Measurements from ENCODE around the gene IQGAP1. TPM values are rescaled to one million over a fixed set of nuclear protein-coding genes. Genes with fewer than 3 reads are reported as not detected.
A peak's percentile ranks its signal among the peaks of the same experiment; 100 is the strongest.

Gene IQGAP1
- total and polyA plus RNA-seq, 4 experiments from 2014 or later: 86.1 to 132 (median 125) TPM

GRCh38 chr15:90367576-90367975 lies 20.5 kb upstream of the IQGAP1 start:
- Mint-ChIP-seq H3K4me3 (no peak overlapping the region), H3K27me3 (no peaks in the 10 kb centered on the region), H3K9me3 (peaks cover 0 to 2% (median 0%) of the 10 kb centered on the region in 8 donors), H3K4me1 (peaks cover 9 to 21% (median 13%) of the 10 kb centered on the region in 4 donors), H3K36me3 (no peaks in the 10 kb centered on the region), H3K27ac (peak overlapping the region in 1 of 7 donors; percentile 37)
- POLR2A ChIA-PET (ENCODE audit: partially characterized antibody): interaction anchor here (1.1 to 1.9 kb wide), 2 partner anchors 9 to 20 kb away, joined by 4 to 6 read pairs; partner anchors contain the start of gene IQGAP1
- intact Hi-C loops (cut with micrococcal nuclease): no loop called here
- no peak overlapping the region for H3K27ac ChIP-seq (ENCODE audit: low read depth, low read length)
- no peaks in the 10 kb centered on the region for H3K36me3 ChIP-seq (ENCODE audit: insufficient read depth, low read length)
- no peaks in the 10 kb centered on the region for H3K9me3 ChIP-seq (ENCODE audit: control insufficient read depth in 1 of 2, low read length in 2 of 2)
- H3K4me1 ChIP-seq (ENCODE audit: insufficient read depth, low read length): peaks cover 6% of the 10 kb centered on the region
- CTCF ChIA-PET (ENCODE audit: partially characterized antibody): interaction anchor here (1.1 to 3.1 kb wide), 3 partner anchors 21 to 114 kb away, joined by 4 to 9 read pairs (median 5); partner anchors contain the start of gene IQGAP1
- H3K4me3 ChIP-seq (ENCODE audit: low read length in 2 of 2): no peak overlapping the region
- no peak for DNase-seq
- H3K27me3 ChIP-seq (ENCODE audit: insufficient read depth, low read length): no peaks in the 10 kb centered on the region

- Histone ChIP-seq H3K4me3 (ENCODE audit: low read length in 2 of 2) (no peak overlapping the region), H3K27me3 (ENCODE audit: insufficient read depth, low read length) (no peaks in the 10 kb centered on the region), H3K36me3 (ENCODE audit: insufficient read depth, low read length) (no peaks in the 10 kb centered on the region), H3K27ac (ENCODE audit: low read depth, low read length) (no peak overlapping the region), H3K4me1 (ENCODE audit: insufficient read depth, low read length) (peaks cover 46% of the 10 kb centered on the region), H3K9me3 (ENCODE audit: control insufficient read depth in 1 of 2, low read length in 2 of 2) (peaks cover 0 to 7% of the 10 kb centered on the region in 2 donors)
- peaks cover 0 to 4% of the 10 kb centered on the region in 2 donors for H3K36me3 Mint-ChIP-seq
- H3K4me3 Mint-ChIP-seq: peak overlapping the region in 1 of 8 donors; percentile 27
- peak overlapping the region in 3 of 7 donors; percentile 17 to 60 (median 21) for H3K27ac Mint-ChIP-seq
- no peaks in the 10 kb centered on the region for H3K27me3 Mint-ChIP-seq
- no peak for DNase-seq
- H3K9me3 Mint-ChIP-seq: peaks cover 0 to 15% (median 4%) of the 10 kb centered on the region in 8 donors
- intact Hi-C loops (cut with micrococcal nuclease): no loop called here
- ChIA-PET CTCF (ENCODE audit: partially characterized antibody) (interaction anchor here (0.8 to 1.7 kb wide), 7 partner anchors 8 to 57 kb away, joined by 3 to 4 read pairs (median 4); no protein-coding TSS in a partner anchor), POLR2A (ENCODE audit: partially characterized antibody) (interaction anchor here (0.9 to 7.1 kb wide), 4 partner anchors 8 to 26 kb away, joined by 3 to 70 read pairs (median 5); partner anchors contain the start of gene IQGAP1)
- peaks cover 20 to 49% (median 40%) of the 10 kb centered on the region in 4 donors for H3K4me1 Mint-ChIP-seq
These were observed 13.0 kb upstream of the IQGAP1 start for GRCh38 chr15:90375071-90375470.

- Mint-ChIP-seq H3K4me3 (peak overlapping the region; percentile 58 to 86 (median 73)), H3K9me3 (peaks cover 0 to 25% (median 7%) of the 10 kb centered on the region in 8 donors), H3K4me1 (peaks cover 21 to 53% (median 43%) of the 10 kb centered on the region in 4 donors), H3K27me3 (no peaks in the 10 kb centered on the region), H3K36me3 (peaks cover 0 to 4% of the 10 kb centered on the region in 2 donors), H3K27ac (peak overlapping the region; percentile 41 to 95 (median 65))
- Histone ChIP-seq H3K4me1 (ENCODE audit: insufficient read depth, low read length) (peaks cover 46% of the 10 kb centered on the region), H3K27me3 (ENCODE audit: insufficient read depth, low read length) (no peaks in the 10 kb centered on the region), H3K4me3 (ENCODE audit: low read length in 2 of 2) (peak overlapping the region in 1 of 2 donors; percentile 11), H3K9me3 (ENCODE audit: control insufficient read depth in 1 of 2, low read length in 2 of 2) (peaks cover 0 to 7% of the 10 kb centered on the region in 2 donors), H3K36me3 (ENCODE audit: insufficient read depth, low read length) (no peaks in the 10 kb centered on the region), H3K27ac (ENCODE audit: low read depth, low read length) (no peak overlapping the region)
- DNase-seq: peak; percentile 78 to 83 (median 80)
- intact Hi-C loops (cut with micrococcal nuclease): loop anchor here (1.0 kb wide), 1 partner anchor 12 kb away; the partner anchor contains the start of gene IQGAP1
- POLR2A ChIA-PET (ENCODE audit: partially characterized antibody): interaction anchor here (0.6 to 7.1 kb wide), 7 partner anchors 10 to 154 kb away, joined by 3 to 70 read pairs (median 6); partner anchors contain the start of genes IQGAP1 and ZNF774
- CTCF ChIA-PET (ENCODE audit: partially characterized antibody): interaction anchor here (1.5 to 3.6 kb wide), 5 partner anchors 11 to 57 kb away, joined by 5 to 12 read pairs (median 6); partner anchors contain the start of gene IQGAP1
These were observed 11.3 kb upstream of the IQGAP1 start for GRCh38 chr15:90376789-90377188.

- Histone ChIP-seq H3K4me1 (ENCODE audit: insufficient read depth, low read length) (peaks cover 46% of the 10 kb centered on the region), H3K9me3 (ENCODE audit: control insufficient read depth in 1 of 2, low read length in 2 of 2) (peaks cover 0 to 7% of the 10 kb centered on the region in 2 donors), H3K36me3 (ENCODE audit: insufficient read depth, low read length) (no peaks in the 10 kb centered on the region), H3K27me3 (ENCODE audit: insufficient read depth, low read length) (no peaks in the 10 kb centered on the region), H3K4me3 (ENCODE audit: low read length in 2 of 2) (no peak overlapping the region), H3K27ac (ENCODE audit: low read depth, low read length) (no peak overlapping the region)
- Mint-ChIP-seq H3K4me3 (no peak overlapping the region), H3K4me1 (peaks cover 25 to 53% (median 44%) of the 10 kb centered on the region in 4 donors), H3K36me3 (peaks cover 0 to 4% of the 10 kb centered on the region in 2 donors), H3K27me3 (no peaks in the 10 kb centered on the region), H3K27ac (no peak overlapping the region), H3K9me3 (peaks cover 0 to 25% (median 7%) of the 10 kb centered on the region in 8 donors)
- intact Hi-C loops (cut with micrococcal nuclease): no loop called here
- ChIA-PET CTCF (ENCODE audit: partially characterized antibody) (interaction anchor here (3.6 kb wide), 1 partner anchor 22 kb away, joined by 12 read pairs; no protein-coding TSS in a partner anchor), POLR2A (ENCODE audit: partially characterized antibody) (interaction anchor here (7.1 kb wide), 1 partner anchor 9 kb away, joined by 70 read pairs; the partner anchor contains the start of gene IQGAP1)
- DNase-seq: no peak
These were observed 8.8 kb upstream of the IQGAP1 start for GRCh38 chr15:90379263-90379662.

DNA sequence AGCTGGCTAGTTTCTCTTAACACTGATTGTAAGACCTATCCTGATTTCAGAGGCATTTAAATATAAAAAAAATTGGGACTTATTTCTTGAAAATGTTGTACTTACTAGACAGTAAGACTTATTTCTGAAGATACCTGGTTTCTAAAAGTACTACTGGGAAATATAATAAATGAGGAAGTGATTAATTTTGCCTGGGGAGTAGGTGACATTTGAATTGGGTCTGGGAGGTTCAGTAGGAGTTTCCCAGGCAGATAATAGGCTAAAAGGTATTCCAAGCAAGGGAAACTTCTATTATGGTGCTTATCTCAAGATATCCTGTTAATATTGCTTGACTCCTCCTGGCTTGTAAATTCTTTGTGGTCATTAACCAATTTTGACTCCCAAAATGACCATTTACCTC lies 6.5 kb upstream of the IQGAP1 start:
- intact Hi-C loops (cut with micrococcal nuclease): no loop called here
- CTCF ChIA-PET (ENCODE audit: partially characterized antibody): interaction anchor here (1.9 kb wide), 1 partner anchor 100 kb away, joined by 6 read pairs; no protein-coding TSS in a partner anchor

DNA sequence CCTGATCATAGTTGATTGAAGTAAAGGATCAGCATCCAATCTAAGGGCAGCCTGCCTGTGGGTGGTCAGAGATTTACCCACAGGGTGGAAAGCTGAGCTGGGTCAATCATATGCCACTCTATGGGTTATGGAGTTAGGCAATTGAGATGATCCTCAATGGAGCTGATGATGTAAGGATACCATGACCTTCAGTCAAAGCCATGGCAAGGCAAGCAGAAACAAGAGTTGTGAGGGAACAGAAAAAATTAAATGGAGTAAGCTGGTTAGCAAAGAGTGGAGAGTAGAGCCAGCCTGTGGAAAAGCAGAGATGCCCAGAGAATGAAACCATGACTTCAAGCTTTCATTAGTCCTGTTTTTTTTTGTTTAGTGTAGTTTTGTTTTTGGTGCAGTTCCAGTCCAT lies 5.7 kb upstream of the IQGAP1 start:
- Histone ChIP-seq H3K36me3 (ENCODE audit: insufficient read depth, low read length) (no peaks in the 10 kb centered on the region), H3K27ac (ENCODE audit: low read depth, low read length) (no peak overlapping the region), H3K4me3 (ENCODE audit: low read length in 2 of 2) (no peak overlapping the region), H3K27me3 (ENCODE audit: insufficient read depth, low read length) (no peaks in the 10 kb centered on the region), H3K9me3 (ENCODE audit: control insufficient read depth in 1 of 2, low read length in 2 of 2) (peaks cover 0 to 7% of the 10 kb centered on the region in 2 donors), H3K4me1 (ENCODE audit: insufficient read depth, low read length) (peaks cover 22% of the 10 kb centered on the region)
- ChIA-PET POLR2A (ENCODE audit: partially characterized antibody) (no interaction called here), CTCF (ENCODE audit: partially characterized antibody) (interaction anchor here (1.2 to 1.9 kb wide), 2 partner anchors 8 to 99 kb away, joined by 4 to 6 read pairs; no protein-coding TSS in a partner anchor)
- Mint-ChIP-seq H3K27me3 (no peaks in the 10 kb centered on the region), H3K4me1 (peaks cover 17 to 29% (median 26%) of the 10 kb centered on the region in 4 donors), H3K36me3 (peaks cover 0 to 4% of the 10 kb centered on the region in 2 donors), H3K4me3 (no peak overlapping the region), H3K9me3 (peaks cover 0 to 25% (median 7%) of the 10 kb centered on the region in 8 donors), H3K27ac (no peak overlapping the region)
- no peak for DNase-seq
- intact Hi-C loops (cut with micrococcal nuclease): no loop called here

More for the DNA sequence above, 6.5 kb upstream of the IQGAP1 start:
- no peak overlapping the region for H3K4me3 ChIP-seq (ENCODE audit: low read length in 2 of 2)
- H3K4me1 ChIP-seq (ENCODE audit: insufficient read depth, low read length): peaks cover 30% of the 10 kb centered on the region
- Mint-ChIP-seq H3K27me3 (no peaks in the 10 kb centered on the region), H3K27ac (no peak overlapping the region), H3K36me3 (peaks cover 0 to 4% of the 10 kb centered on the region in 2 donors), H3K4me3 (no peak overlapping the region), H3K4me1 (peaks cover 22 to 34% (median 31%) of the 10 kb centered on the region in 4 donors), H3K9me3 (peaks cover 0 to 25% (median 7%) of the 10 kb centered on the region in 8 donors)
- peaks cover 0 to 7% of the 10 kb centered on the region in 2 donors for H3K9me3 ChIP-seq (ENCODE audit: control insufficient read depth in 1 of 2, low read length in 2 of 2)
- POLR2A ChIA-PET (ENCODE audit: partially characterized antibody): no interaction called here
- no peak for DNase-seq
- H3K27me3 ChIP-seq (ENCODE audit: insufficient read depth, low read length): no peaks in the 10 kb centered on the region
- no peak overlapping the region for H3K27ac ChIP-seq (ENCODE audit: low read depth, low read length)
- no peaks in the 10 kb centered on the region for H3K36me3 ChIP-seq (ENCODE audit: insufficient read depth, low read length)

- H3K27ac ChIP-seq (ENCODE audit: low read depth, low read length): no peak overlapping the region
- Mint-ChIP-seq H3K27me3 (no peaks in the 10 kb centered on the region), H3K27ac (peak overlapping the region in 6 of 7 donors; percentile 60 to 88 (median 84)), H3K4me3 (peak overlapping the region in 4 of 8 donors; percentile 32 to 50 (median 36)), H3K4me1 (peaks cover 28 to 39% (median 34%) of the 10 kb centered on the region in 4 donors), H3K9me3 (peaks cover 0 to 2% (median 0%) of the 10 kb centered on the region in 8 donors), H3K36me3 (peaks cover 11 to 17% of the 10 kb centered on the region in 2 donors)
- no peak overlapping the region for H3K4me3 ChIP-seq (ENCODE audit: low read length in 2 of 2)
- peaks cover 28% of the 10 kb centered on the region for H3K4me1 ChIP-seq (ENCODE audit: insufficient read depth, low read length)
- H3K36me3 ChIP-seq (ENCODE audit: insufficient read depth, low read length): peaks cover 5% of the 10 kb centered on the region
- no peaks in the 10 kb centered on the region for H3K9me3 ChIP-seq (ENCODE audit: control insufficient read depth in 1 of 2, low read length in 2 of 2)
- CTCF ChIA-PET (ENCODE audit: partially characterized antibody): interaction anchor here (1.5 to 1.7 kb wide), 2 partner anchors 11 to 66 kb away, joined by 3 read pairs; no protein-coding TSS in a partner anchor
- H3K27me3 ChIP-seq (ENCODE audit: insufficient read depth, low read length): no peaks in the 10 kb centered on the region
- no peak for DNase-seq
- POLR2A ChIA-PET (ENCODE audit: partially characterized antibody): interaction anchor here (0.8 to 4.1 kb wide), 2 partner anchors 10 to 34 kb away, joined by 4 to 70 read pairs; partner anchors contain the start of gene ZNF774
- intact Hi-C loops (cut with micrococcal nuclease): loop anchor here (5.0 kb wide), 1 partner anchor 34 kb away; the partner anchor contains the start of gene ZNF774
These were observed 1.8 kb upstream of the IQGAP1 start for GRCh38 chr15:90386221-90386620.

Data from CD4-positive, alpha-beta memory T cell (primary cell).